GM19467 (cell line): ENCODE results near the gene ZNF562.
A peak's percentile ranks its signal among the peaks of the same experiment; 100 is the strongest.

Experiments
- ATAC-seq: cut with Tn5 transposase; IDR thresholded peaks from one replicate; pipeline ENCODE4 v1.9.1; 2021; ENCODE audit warnings: mild to moderate bottlenecking, moderate library complexity; ENCODE audit not compliant: unreplicated experiment

ZNF562 gene

GRCh38 chr19:9645472-9645871, 29.4 kb downstream of the ZNF562 start:
- no peak for ATAC-seq

GRCh38 chr19:9644472-9644871, 30.4 kb downstream of the ZNF562 start:
- ATAC-seq: no peak

DNA sequence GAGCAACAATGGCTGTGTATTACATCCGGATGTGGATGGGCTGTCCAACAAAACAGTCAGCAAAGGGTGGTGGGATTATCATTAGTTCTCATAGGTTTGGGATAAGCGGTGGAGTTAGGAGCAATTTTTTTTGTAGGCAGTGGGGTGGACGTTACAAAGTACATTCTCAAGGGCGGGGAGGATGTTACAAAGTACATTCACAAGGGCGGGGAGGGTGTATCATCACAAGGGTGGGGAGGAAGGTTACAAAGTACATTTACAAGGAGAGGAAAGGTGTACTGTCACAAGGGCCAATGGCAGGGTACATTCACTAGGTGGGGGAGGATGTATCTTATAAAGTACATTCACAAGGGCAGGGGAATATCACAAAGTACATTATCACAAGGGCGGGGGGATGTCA, 33.1 kb downstream of the ZNF562 start:
- ATAC-seq: no peak

- no peak for ATAC-seq
Measured at GRCh38 chr19:9640956-9641355, 33.9 kb downstream of the ZNF562 start.

- ATAC-seq: no peak
Measured at GRCh38 chr19:9636018-9636417, 38.9 kb downstream of the ZNF562 start.

DNA sequence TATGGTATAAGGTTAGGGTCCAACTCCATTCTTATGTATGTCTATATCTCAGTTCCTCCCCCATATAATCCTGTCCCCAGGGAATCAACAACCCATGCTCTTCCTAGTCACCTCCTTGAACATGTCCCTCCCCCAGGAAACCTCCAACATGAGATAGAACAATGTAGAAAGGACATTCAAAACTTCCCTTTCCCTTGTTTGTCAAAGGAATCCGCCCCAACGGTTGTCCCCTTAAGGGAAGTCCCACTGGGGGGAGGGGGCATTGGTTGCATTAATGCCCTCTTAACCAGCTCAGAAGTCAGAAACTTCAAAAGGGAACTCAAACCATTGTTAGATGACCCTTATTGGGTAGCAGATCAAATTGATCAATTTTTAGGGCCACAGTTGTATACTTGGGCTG, 47.0 kb downstream of the ZNF562 start:
- no peak for ATAC-seq

GRCh38 chr19:9622531-9622930, 52.4 kb downstream of the ZNF562 start:
- no peak for ATAC-seq

DNA sequence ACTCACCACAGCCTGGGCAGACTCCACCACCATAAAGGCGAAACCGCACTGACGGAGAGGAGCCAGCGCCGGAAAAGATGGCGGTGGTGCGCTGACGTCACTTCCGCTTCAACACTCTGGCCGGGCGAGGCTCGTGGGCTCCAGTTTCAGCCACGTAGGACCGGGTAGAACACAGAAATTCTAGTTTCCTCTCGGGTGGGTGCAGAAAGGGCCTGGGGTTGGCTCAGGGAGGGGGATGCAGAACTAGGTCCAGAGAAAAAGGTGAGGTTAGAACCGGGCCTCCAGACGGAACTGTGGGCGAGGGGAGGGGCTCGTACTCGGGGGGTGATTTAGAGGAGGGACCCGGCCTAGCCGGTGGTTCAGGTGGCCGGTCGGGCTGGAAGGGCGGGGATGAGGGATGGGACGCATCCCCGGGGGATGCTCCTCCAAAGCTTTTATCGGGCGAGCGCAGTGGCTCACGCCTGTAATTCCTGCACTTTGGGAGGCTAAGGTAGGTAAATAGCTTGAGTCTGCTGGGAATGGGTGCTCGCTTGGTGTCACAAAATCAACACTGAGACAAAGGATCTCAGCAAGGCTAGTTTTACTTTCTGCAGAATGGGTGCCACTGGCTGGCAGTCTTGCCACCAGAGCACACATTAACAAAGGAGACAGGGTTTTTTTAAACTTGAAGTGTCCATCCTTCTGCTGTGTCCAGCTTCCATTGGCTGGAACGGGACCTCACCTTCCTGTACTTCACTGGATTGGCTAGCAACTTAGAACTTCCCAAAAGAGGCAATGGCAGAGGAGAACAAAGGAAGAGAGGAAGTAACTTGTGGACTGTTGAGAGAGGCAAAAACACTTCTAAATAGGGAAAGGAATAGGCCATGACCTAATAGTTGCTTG, 53.5 kb downstream of the ZNF562 start, which contains the start of gene ZNF561:
Gene ZNF561 (minus strand): TSS at position 77 of the 882 bp plus-strand sequence. CDS start 1,776 bp downstream, outside the sequence.
- peak; percentile 83 for ATAC-seq

DNA sequence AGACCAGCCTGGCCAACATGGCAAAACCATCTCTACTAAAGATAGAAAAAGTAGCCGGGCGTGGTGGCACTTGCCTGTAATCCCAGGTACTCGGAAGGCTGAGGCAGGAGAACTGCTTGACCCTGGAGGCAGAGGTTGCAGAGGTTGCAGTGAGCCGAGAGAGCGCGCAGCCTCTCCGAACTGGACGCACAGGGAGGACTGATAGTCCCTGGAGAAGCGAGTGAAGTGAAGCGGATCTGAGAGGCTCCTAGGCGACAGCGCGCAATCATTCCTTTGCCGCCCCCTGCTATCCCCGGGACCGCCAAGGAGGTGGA, 54.1 kb downstream of the ZNF562 start:
- no peak for ATAC-seq

DNA sequence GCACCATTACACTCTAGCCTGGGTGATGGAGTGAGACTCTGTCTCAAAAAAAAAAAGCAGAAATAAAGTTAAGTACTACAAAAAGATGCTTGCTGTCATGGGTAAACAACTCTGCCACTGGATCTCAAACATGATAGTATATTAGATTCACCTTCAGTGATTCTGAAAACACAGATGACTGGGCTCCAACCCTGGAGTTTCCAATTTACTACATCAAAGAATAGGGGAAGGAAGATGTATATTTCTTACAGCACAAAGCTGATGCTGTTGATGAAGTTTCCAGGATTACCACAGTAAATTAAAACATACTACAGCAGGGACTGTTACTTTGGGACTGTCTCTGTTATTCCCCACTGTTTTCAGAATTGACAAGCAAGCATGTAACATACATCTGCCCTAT, 59.1 kb downstream of the ZNF562 start:
- ATAC-seq: no peak

- ATAC-seq: no peak
Measured at GRCh38 chr19:9610484-9611113, 64.3 kb downstream of the ZNF562 start.

GRCh38 chr19:9608912-9609311, 66.0 kb downstream of the ZNF562 start:
- ATAC-seq: no peak

DNA sequence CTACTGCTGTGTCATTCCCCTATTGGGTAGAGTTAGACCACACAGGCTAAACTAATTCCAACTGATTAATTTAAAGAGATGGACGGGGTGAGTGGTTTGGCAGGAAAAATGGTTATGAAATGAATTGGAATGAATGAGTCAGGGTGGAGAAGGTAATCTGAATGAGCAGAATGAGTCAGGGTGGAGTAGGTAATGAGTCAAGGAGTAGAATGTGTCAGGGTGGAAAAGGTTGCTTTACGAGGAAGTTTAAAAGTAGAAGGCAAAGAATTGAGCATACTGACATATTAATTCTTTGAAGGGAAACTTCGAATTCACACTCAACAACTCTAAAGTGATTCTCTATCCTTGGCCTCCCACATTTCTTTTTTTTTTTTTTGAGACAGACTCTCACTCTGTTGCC, 77.9 kb downstream of the ZNF562 start:
- ATAC-seq: no peak
